Fibroblast of skin of right quadriceps (primary cell): Measurements from ENCODE around the gene CEP57L1.
"Not testable (repeated sequence)": the region's sequence is repeated elsewhere in the genome, so short reads cannot be mapped to it uniquely, and the experiment has no call there.

Experiments
- DNase-seq: peaks from one replicate; pipeline ENCODE4 v3.0.0-alpha.2; 2013

The CEP57L1 gene

DNA sequence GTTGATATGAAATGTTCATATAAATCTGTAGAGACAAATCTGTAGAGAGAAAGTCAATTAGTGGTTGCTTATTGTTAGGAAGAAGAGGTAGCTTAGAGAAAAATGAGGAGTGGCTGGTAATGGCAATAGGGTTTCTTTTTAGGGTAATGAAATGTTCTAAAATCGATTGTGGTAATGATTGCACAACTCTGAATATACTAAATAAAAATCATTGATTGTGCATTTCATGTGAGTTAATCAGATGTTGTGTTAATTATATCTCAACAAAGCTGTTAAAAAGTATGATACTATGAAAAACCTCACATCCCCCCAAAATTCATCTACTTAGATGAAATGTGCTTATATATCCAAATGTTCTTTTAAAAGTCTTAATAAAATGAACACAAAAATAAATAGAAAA, 84.2 kb downstream of the CEP57L1 start:
- DNase-seq, result no peak

DNA sequence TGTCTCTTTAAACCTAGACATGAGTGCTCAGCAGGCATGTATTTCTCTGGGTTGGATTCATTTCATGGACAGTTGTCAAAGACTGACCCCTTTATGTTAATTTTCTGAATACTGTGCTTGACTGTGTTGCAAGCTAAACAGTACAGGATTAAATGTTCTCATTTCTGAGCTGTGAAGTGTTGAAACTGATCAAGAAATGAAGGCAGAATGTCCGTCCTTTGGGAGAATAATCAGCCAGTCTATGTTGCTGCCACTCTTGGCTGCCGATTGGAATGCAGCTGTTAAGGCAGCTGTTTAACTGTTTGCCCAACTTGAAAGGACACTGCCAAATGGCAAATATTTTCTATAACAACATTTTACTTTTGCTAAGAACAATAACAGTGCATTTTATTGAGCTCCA, 87.3 kb downstream of the CEP57L1 start:
- no peak for DNase-seq

DNA sequence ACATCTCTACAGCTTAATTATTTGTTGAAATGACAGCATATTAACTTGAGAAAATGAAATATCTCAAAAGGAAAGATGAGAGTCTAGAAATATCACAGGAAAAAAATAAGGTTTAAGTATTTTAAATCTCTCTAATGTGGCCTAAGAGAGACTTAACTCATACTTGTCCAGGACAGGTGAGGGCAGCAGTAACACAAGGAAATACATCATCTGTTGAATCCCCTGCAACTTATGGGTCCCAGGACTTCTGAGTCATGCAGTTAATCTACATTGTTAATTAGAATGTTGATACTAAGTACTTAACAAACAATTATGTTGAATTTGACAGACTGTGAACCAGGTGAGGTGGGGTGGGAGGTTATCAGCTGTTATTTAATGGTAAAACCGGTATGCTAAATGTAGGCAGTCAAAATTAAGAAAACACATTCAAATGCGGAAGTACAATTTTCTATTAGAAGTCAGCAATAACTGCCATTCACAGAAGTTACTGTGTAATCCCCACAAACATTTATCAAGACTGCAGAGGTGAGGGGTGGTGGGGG, 87.9 kb downstream of the CEP57L1 start:
- no peak for DNase-seq

DNA sequence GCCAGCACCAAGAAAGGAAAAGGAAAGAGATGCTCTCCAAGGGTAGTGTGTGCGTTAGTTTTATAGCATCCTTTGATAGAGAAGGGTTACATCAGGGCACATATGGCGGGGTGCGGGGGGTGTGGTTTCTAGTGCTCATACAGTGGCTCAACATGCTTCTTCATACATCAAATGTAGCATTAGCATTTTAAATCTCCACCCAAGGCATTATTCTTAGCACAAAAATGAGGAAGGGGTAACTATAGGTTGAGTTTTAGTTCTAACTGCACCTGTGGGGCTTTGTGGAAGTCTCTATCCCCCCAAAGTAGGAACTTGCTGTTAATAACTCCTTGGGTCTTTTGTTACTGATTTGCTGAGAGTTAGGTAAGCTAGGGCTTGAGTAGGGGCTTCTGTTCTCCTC, 89.3 kb downstream of the CEP57L1 start:
- no peak for DNase-seq

DNA sequence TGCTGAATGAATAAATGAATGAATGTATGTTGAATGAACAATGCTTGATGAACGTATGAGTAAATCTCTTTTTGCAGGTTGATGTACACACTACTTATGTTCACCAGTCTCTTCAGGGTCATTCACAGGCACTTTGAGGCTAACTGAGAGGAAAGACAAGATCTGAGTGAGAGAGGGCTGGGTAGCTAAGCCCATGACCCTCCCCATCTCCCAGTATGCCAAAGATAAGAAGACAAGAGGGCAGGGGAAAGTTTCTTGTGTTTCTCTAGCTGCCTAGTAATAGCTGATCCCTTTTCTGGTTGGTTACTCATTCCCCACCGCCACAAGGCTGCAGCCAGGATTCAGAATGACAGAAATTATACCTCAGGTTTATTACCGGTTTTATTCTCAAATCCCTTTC, 90.7 kb downstream of the CEP57L1 start:
- DNase-seq, result no peak

DNA sequence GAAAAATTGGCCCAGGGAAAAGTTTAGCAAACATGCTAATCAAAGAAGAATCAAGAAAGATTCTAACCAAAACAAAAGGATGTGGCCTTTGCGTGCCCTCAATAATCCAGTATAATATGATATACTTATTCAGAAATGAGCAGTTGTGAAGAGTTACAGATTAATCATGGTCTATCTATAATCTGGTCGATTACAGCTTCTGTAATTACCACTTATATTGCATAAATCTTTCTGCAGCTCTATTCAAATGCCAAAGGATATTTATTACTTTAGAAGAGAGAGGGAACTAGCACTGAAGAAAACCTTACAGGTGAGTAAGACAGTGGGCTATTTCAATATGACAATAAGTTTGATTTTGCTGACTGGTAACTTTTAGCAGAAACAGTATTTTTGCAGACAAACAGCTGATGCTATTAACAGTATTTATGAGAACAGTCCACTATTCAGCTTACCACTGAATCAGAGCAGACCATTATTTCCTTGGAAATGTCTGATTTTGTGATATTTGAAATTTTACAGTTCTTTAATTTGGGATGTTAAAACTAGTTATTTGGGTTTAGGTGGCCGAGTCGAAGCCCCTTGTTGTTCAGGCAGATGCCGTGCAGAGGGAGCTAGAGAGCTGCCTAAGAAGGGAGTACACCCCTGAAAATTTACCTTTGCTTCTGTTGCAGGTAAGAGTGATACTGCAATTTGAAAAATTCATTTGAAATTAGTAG, 92.2 kb downstream of the CEP57L1 start:
- peak; percentile 25 for DNase-seq

DNA sequence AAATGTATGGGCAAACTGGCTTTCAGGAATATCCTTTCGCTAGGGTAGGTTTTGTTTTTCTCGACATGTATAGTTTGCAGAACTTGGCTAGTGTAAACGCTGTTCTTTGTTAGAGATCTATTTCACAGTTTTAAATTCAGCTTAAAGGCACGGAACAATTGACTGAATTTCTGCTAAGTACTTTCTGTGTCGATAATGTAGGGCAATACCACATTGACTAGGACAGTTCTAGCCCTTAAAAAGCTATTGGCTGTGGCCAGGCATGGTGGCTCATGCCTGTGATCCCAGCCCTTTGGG, 92.8 kb downstream of the CEP57L1 start:
- no peak for DNase-seq

DNA sequence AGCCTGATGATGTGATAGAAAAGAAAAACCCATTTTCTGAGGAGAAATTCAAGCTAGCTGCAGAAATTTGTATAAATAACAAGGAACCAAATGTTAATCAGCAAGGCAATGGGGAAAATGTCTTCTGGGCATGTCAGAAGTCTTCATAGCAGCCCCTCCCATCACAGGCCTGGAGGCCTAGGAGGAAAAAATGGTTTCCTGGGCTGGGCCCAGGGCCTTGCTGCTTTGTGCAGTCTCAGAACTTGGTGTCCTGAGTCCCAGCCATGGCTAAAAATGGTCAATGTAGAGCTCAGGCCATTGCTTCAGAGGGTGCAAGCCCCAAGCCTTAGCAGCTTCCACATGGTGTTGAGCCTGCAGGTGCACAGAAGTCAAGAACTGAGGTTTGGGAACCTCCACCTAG, 96.1 kb downstream of the CEP57L1 start:
- DNase-seq, result not testable (repeated sequence)

DNA sequence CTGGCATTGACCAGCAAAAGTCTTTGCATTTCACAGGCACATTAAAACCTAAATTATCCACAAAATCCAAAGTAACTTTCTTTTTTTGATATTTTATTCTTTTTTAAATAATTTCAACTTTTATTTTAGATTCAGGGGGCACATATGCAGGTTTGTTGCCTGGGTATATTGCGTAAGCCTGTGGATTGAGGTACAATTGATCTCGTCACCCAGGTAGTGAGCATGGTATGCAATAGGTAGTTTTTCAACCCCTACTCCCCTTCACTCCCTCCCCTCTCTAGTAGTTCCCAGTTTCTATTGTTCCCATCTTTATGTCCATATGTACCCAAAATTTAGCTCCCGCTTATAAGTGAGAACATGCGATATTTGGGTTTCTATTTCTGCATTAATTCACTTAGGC, 97.6 kb downstream of the CEP57L1 start:
- no peak for DNase-seq

DNA sequence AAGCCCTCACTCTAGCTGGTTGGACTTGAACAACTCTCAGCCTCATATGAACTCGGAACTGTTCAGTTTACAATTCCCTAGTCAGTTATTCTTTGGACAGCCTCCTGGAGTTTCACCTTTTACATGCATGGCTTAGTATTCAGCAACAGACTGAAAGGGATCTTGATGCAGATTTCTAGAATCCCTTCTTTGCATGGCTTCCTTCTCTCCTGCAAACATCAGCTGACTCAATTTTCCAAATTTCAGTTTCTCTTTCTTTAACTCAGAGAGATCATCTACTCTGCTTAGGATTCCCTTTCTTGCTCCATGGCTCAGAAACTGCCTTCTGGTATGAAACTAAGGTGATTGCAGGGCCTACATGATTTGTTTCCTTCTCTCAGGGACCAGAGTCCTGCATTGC, 99.6 kb downstream of the CEP57L1 start:
- no peak for DNase-seq

DNA sequence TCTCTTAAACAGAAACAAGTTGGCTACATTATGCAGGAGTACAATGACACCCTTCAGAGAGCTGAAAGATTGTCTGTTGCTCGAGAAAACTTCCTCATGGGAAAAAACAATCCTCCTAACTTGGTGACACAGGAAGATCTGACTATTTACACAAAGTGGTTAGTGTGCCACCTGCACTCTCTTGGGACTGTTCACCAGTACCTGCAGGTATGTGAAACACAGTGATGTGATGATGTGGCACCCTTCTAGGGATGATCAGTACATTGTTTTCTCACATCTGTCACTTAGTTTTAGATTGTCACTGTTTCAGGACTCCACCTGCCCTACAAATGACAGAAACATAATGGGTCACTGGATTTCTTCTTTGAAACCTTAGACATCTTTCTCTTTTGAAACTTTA, 101.8 kb downstream of the CEP57L1 start:
- DNase-seq, result no peak

DNA sequence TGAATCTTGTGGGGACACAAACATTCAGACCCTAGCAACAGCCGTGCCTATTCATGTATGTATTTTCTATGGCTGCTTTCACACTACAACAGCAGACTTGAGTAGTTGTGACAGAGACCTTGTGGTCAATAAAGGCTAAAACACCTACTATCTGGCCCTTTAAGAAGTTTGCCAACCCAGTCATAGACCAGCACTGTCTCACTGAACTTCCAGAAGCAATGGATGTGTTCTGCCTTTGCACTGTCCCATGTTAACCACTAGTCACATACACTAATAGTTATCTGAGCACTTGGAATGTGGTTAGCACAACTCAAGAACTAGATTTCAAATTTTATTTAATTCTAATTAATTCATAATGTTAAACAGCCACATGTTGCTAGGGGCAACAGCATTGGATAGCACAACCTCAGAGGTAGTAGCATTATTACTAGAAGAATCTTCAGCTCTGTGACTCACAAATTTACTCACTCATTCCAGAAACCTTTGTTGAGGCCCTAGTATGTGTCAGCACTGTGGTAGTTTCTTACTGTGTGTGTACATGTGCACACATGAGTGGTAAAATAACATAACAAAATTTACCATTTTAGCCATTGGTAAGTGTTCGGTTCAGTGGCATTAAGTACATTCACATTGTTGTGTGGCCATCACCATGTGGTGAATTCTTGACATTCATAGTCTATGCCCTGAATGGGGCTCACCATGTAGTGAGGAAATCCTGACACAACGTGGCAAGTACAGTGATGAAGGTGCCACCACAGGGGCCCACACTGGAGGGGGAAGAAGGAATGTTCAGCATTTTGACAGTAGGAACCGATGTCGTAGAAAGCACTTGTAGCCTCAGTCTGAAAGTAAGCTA, 107.3 kb downstream of the CEP57L1 start:
- DNase-seq, result no peak

DNA sequence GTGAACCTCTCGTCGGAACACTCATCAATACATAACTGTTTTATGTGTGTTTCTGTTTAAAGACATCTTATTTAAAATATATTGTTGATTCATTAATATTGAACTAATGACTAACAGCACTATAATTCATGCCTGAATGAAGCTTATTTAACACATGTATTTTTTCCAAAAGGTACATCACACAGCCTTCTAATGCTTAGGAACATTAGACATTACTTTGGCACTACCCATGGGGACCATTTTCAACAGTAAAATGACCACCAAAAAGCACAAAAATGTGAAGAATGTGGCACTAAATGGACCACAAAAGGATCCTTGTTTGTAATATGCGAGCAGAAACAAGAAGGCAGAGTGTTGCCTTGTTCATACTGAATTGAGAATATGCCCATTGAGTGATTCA, 109.2 kb downstream of the CEP57L1 start:
- no peak for DNase-seq

DNA sequence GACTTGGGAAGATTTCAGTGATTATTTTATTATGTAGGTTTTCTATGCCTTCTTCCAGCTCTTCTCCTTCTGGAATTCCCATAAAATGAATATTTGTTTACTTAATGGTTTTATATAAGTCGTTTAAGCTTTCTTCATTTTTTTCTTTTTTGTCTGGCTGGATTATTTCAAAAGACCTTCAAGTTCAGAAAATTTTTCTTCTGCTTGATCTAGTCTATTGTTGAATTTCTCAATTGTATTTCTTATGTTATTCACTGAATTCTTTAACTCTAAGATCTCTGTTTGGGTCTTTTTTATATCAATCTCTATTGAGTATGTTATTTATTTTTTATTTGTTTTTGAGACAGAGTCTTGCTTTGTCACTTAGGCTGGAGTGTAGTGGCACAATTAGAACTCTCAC, 117.4 kb downstream of the CEP57L1 start:
- DNase-seq, result no peak
